Measurements from ENCODE around the gene ZNF559. TPM values are rescaled to one million over a fixed set of nuclear protein-coding genes. Genes with fewer than 3 reads are reported as not detected.
A peak's percentile ranks its signal among the peaks of the same experiment; 100 is the strongest.

ZNF559 gene
- total and polyA plus RNA-seq, 2 of the 8 experiments (the other 6 are each of a cell fraction or from before 2014, with no cell fraction given) = 10.2 to 17.6 TPM

- TF ChIP-seq PHF8 (conservative IDR thresholded peaks at IDR 0.05; ENCODE audit: low read depth, low read length) (no peak), TEAD4 (IDR thresholded peaks at IDR 0.05; ENCODE audit: low read depth, low read length) (0 out of 2 replicates have a peak, but pooled peaks have one; percentile 3)
- Histone ChIP-seq H3K23ac (ENCODE audit: insufficient read length) (no peak overlapping the region), H2BK120ac (replicated peaks; ENCODE audit: low read depth, low read length) (no peak overlapping the region), H4K5ac (ENCODE audit: insufficient read length, low read depth, low read length) (no peak overlapping the region), H3K36me3 (ENCODE audit: control insufficient read depth in 2 of 4, insufficient read depth in 4 of 4, low read length in 3 of 4) (peaks cover 0 to 42% (median 14%) of the 10 kb centered on the region in 4 experiments; a peak in 5 of 8 replicates), H3K4me2 (ENCODE audit: insufficient read depth in 1 of 2, low read depth in 2 of 2, low read length in 2 of 2) (no peak overlapping the region), H3K18ac (ENCODE audit: extremely low read depth, low read length) (no peak overlapping the region), H3K14ac (ENCODE audit: insufficient read length) (no peak overlapping the region), H3K79me1 (ENCODE audit: low read depth, low read length) (no peaks in the 10 kb centered on the region), H3K56ac (replicated peaks; ENCODE audit: insufficient read length, low read depth, low read length) (no peak overlapping the region), H4K20me1 (replicated peaks in 1 of 2; ENCODE audit: control insufficient read depth in 1 of 2, insufficient read depth in 2 of 2, low read length in 2 of 2) (no peaks in the 10 kb centered on the region), H2BK12ac (ENCODE audit: low read depth, low read length) (no peak overlapping the region), H4K8ac (ENCODE audit: extremely low read depth, insufficient read depth, low read length) (no peak overlapping the region; the same call in 1 of the 2 replicates), H3K27ac (ENCODE audit: low read depth, low read length) (no peak overlapping the region), H2AFZ (ENCODE audit: low read length) (no peak overlapping the region), H3K9me3 (ENCODE audit: insufficient read depth in 2 of 2, low read depth in 1 of 2, low read length in 1 of 2) (peaks cover 66 to 87% of the 10 kb centered on the region in 2 experiments), H2BK20ac (ENCODE audit: low read length) (no peak overlapping the region), H3K4me1 (replicated peaks in 1 of 4; ENCODE audit: control insufficient read depth in 3 of 4, insufficient read depth in 4 of 4, low read length in 3 of 4) (no peaks in the 10 kb centered on the region), H3K27me3 (replicated peaks in 1 of 4; ENCODE audit: control insufficient read depth in 3 of 4, extremely low read depth in 1 of 4, insufficient read depth in 3 of 4, low read length in 3 of 4) (no peaks in the 10 kb centered on the region), H3K4me3 (ENCODE audit: extremely low read depth in 1 of 4, insufficient read depth in 2 of 4, low read depth in 3 of 4, low read length in 4 of 4) (no peak overlapping the region), H4K91ac (replicated peaks; ENCODE audit: insufficient read length, low read length) (no peak overlapping the region), H3K79me2 (ENCODE audit: control insufficient read depth in 1 of 2, insufficient read depth in 2 of 2, low read length in 2 of 2) (no peaks in the 10 kb centered on the region), H3K23me2 (ENCODE audit: low read depth, low read length) (no peaks in the 10 kb centered on the region), H2BK5ac (ENCODE audit: low read depth, low read length) (no peak overlapping the region), H2AK5ac (ENCODE audit: low read depth, low read length) (no peak overlapping the region), H2BK15ac (ENCODE audit: low read length) (no peak overlapping the region), H3K9ac (replicated peaks in 1 of 4; ENCODE audit: extremely low read depth in 1 of 4, low read depth in 3 of 4, low read length in 3 of 4) (no peak overlapping the region), H3K4ac (replicated peaks; ENCODE audit: insufficient read length, low read depth, low read length) (no peak overlapping the region)
- ChIA-PET CTCF (ENCODE audit: partially characterized antibody) (no interaction called here), POLR2A (ENCODE audit: partially characterized antibody) (interaction anchor here (0.9 kb wide), 1 partner anchor 41 kb away, joined by 3 read pairs; no protein-coding TSS in a partner anchor)
- FAIRE-seq (no peak), DNase-seq (ENCODE audit: low read depth in 1 of 2, low spot score in 2 of 2) (no peak)
- 89% methylated on average over 2 of the region's 2 CpGs; no CpG with 5 or more reads in 1 of the 2 experiments for WGBS, 2 experiments (ENCODE audit: extremely low coverage in 1 of 2, insufficient coverage in 1 of 2, insufficient read length in 1 of 2, insufficient replicate concordance in 2 of 2, low coverage in 1 of 2, low lambda C conversion rate in 2 of 2, missing lambda C conversion rate in 1 of 2)
Observed at GRCh38 chr19:9296336-9296735, 27.6 kb upstream of the ZNF559 start.

Data from H1 (cell line).